Gastrocnemius medialis (tissue), 4 donors: ENCODE data around the gene JAG2.

Experiments used
- POLR2A ChIP-seq, 2 donors: fragments of 450-650 bp; IDR thresholded peaks; one replicate each; pipeline ENCODE4 v1.6.1; 2017; ENCODE audit warnings: antibody characterized with exemption in 2 of 2, mild to moderate bottlenecking in 2 of 2, moderate library complexity in 2 of 2
- TF ChIP-seq, protein P1 (sequence below), 5 experiments: fragments of 450-650 bp in 3 of 5; fragments of 200-600 bp in 2 of 5; sonication (generic) in 2 of 5; IDR thresholded peaks in 4 of 5; conservative IDR thresholded peaks in 1 of 5; 1 replicate in 4 of 5; 2 replicates in 1 of 5; pipeline ENCODE4 v1.5.1; 2016 to 2019; ENCODE audit warnings: antibody characterized with exemption in 5 of 5, mild to moderate bottlenecking in 3 of 5, moderate library complexity in 3 of 5

DNA sequence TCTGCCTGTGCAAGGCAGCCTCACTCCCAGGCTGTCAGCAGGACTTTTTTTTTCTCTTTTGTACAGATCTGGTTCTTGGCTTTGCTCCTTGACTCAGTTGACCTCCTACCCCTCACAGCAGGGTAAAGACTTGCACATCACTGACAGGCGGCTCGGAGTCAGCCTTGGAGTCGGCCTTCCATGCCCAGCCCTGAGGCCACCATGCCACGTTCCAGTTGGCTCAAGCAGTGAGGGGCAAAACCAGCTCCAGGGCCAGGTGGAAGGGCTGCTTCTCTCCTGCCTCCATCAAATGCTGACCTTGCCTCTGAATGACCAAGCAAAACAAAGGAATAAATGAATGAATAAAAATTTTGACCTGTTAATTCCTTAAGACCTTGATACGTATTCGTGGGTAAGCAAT lies 27.6 kb downstream of the JAG2 start:
- TF ChIP-seq, protein P1, sequence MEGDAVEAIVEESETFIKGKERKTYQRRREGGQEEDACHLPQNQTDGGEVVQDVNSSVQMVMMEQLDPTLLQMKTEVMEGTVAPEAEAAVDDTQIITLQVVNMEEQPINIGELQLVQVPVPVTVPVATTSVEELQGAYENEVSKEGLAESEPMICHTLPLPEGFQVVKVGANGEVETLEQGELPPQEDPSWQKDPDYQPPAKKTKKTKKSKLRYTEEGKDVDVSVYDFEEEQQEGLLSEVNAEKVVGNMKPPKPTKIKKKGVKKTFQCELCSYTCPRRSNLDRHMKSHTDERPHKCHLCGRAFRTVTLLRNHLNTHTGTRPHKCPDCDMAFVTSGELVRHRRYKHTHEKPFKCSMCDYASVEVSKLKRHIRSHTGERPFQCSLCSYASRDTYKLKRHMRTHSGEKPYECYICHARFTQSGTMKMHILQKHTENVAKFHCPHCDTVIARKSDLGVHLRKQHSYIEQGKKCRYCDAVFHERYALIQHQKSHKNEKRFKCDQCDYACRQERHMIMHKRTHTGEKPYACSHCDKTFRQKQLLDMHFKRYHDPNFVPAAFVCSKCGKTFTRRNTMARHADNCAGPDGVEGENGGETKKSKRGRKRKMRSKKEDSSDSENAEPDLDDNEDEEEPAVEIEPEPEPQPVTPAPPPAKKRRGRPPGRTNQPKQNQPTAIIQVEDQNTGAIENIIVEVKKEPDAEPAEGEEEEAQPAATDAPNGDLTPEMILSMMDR (IDR thresholded peaks at IDR 0.05 in 4 of 5, conservative IDR thresholded peaks at IDR 0.05 in 1 of 5): no peak
- TF ChIP-seq POLR2A (IDR thresholded peaks at IDR 0.05): no peak
